Gastroesophageal sphincter (tissue), 3 donors: ENCODE data around the gene MYZAP.

Experiments
- CTCF ChIP-seq, 4 experiments: fragments of 200-600 bp in 2 of 4; fragments of 450-650 bp in 2 of 4; sonication (generic) in 1 of 4; IDR thresholded peaks; one replicate each; pipeline ENCODE4 v1.5.1; 2017 to 2019; ENCODE audit warnings: antibody characterized with exemption in 4 of 4, mild to moderate bottlenecking in 2 of 4, moderate library complexity in 2 of 4
- EP300 ChIP-seq: sonication (generic); formaldehyde crosslinking; IDR thresholded peaks from one replicate; pipeline ENCODE4 v1.6.1; 2017; ENCODE audit warnings: antibody characterized with exemption, mild to moderate bottlenecking

- TF ChIP-seq CTCF (IDR thresholded peaks at IDR 0.05): no peak
- no peak for TF ChIP-seq EP300
Measured at GRCh38 chr15:57690341-57690966, 98.8 kb downstream of the MYZAP start.
